Stimulated activated naive CD8-positive, alpha-beta T cell treated with anti-CD3 and anti-CD28 coated beads, Interleukin-15, Interleukin-2, amounts not matched to agents 100 U/mL and 50 U/mL, for 24 hours (primary cell): ENCODE data around the gene LCK.
A peak's percentile ranks its signal among the peaks of the same experiment; 100 is the strongest.
"Not testable (repeated sequence)": the region's sequence is repeated elsewhere in the genome, so short reads cannot be mapped to it uniquely, and the experiment has no call there.

ENCODE experiments used
- ATAC-seq: fragments of 150-1000 bp; cut with Tn5 transposase; one replicate; pipeline ENCODE4 v1.10.0; 2021
- DNase-seq: peaks from one replicate; pipeline ENCODE4 v3.0.0; 2021

Gene LCK

DNA sequence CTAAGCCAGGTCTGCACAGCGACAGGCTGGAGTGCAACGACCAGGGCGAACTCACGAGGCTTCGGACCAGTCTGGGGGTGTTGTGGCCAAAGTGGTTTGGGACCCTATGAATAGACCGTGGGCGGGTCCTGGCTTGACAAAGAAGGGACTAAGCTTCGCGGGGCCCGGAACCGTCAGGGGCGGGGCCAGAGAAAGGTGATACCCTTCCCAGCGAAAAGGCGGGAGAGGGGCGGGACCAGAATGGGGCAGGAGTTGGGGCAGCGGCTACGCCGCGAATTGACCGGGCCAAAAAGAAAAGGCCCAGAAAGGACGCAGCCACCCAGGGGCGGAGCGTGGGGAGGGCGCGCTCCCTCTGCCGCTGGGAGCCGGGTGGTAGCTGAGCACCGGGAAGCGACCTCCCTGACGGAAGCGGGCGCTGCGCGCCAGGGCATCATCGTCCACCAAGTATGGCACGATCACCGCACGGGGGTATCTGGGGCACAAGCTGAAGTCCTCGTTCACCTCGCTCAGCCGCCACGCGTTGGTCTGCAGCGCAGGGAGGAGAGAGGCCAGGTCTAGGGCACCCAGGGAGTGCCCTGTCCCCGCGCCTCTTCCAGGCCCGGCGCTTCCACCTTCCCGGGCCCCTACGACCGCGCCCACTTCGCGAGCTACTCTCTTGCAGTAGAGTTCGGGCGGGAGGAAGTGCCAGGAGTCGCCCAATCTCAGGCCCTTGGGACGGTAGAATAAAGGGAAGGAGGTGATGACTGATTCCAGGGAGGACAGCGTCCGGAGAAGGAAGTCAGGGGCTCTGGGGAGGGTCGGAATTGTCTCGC is 10.7 kb upstream of the LCK start:
- DNase-seq (peak; percentile 65), ATAC-seq (peak; percentile 71)

DNA sequence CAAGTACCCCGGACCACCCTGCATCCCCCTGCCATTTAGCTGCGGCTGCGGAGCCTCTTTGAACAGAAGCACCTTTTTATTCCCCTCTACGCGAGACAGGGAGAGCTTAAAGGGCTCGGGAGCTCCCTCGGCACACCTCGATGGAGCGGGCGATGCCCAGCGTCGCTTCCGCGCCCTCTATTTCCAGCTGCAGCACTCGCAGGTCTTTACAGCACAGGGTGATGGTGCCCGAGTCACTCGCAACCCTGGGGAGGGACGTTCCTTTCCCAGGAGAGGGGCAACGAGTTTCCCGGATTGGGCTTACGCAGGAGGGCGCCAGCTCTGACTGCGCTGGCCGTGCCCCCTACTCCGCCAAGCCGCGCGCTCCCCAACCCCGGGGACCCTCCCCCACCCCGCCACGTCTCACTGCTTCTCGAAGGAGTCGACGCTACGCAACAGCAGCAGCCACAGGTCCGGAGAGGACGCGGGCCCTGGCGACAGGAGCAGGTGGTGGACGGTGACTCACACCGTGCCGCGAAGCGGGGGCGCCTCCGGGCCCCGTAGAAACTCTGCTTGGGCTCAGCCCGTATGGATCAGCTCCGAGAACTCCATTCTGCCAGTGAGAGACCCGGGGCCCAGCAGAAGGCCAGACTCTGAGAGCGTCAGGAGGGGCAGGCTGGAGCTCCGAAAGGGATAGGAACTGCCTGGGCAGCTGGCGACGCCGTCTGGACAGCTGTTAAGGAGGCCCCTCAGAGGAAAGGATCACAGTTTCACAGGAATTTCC is 9.9 kb upstream of the LCK start:
- DNase-seq (peak; percentile 57), ATAC-seq (peak; percentile 71)

- no peak for DNase-seq
- ATAC-seq = no peak
These were observed 8.7 kb upstream of the LCK start for GRCh38 chr1:32242341-32242851.

GRCh38 chr1:32246888-32247273 is 4.2 kb upstream of the LCK start, which contains the start of gene FAM167B:
Gene FAM167B, plus strand, starts transcription at chr1:32247222. Its CDS starts 200 bp downstream, at chr1:32247422.
- ATAC-seq = no peak
- no peak for DNase-seq

DNA sequence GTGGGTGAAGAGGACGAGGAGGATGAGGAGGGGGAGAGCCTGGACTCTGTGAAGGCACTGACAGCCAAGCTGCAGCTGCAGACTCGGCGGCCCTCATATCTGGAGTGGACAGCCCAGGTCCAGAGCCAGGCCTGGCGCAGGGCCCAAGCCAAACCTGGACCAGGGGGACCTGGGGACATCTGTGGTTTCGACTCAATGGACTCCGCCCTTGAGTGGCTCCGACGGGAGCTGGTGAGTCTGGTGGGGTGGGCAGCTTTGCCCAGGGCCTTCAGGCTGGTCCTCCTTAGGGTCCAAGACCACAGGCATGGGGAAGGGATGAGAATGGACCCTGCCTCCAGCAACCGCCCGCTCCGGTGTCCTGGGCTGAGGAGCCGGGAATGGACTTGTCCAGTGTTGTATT is 3.6 kb upstream of the LCK start:
- no peak for ATAC-seq
- DNase-seq = no peak

DNA sequence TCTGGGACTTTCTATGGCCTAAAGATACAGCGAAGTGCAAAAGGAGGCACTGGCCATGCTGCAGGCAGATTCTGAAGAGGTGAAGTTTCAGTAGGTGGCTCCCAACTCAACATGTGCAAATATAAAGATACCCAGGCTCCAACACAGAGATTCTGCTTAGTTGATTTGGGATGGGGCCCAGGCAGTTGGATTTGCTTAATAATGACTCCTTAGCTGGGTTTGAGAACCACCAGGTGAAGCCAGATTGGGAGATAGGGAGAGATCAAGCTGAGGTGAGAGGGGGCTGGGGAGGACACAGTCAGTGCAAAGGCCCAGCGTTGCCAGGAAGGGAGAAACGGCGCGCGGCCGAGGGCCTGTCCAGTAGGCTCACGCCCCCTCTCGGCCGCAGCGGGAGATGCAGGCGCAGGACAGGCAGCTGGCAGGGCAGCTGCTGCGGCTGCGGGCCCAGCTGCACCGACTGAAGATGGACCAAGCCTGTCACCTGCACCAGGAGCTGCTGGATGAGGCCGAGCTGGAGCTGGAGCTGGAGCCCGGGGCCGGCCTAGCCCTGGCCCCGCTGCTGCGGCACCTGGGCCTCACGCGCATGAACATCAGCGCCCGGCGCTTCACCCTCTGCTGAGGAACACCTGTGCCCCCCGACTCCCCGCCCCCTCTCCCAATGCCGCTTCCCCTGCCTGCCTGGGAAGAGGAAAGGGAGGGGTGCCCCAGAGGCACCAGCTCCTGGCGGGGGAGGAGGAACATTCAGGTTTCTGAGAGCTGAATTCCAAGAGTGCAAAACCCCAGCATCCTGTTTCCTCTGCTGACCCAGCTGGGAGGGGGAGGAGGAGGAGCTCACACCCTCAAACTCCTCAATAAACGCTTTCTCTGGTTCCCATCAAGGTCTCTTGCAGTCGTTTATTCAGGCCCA is 2.8 kb upstream of the LCK start:
- peak; percentile 93 for DNase-seq

GRCh38 chr1:32249831-32250525 is 1.1 kb upstream of the LCK start:
- ATAC-seq (peak; percentile 72), DNase-seq (peak; percentile 85)

More for the DNA sequence above, 2.8 kb upstream of the LCK start:
- ATAC-seq = peak; percentile 23

DNA sequence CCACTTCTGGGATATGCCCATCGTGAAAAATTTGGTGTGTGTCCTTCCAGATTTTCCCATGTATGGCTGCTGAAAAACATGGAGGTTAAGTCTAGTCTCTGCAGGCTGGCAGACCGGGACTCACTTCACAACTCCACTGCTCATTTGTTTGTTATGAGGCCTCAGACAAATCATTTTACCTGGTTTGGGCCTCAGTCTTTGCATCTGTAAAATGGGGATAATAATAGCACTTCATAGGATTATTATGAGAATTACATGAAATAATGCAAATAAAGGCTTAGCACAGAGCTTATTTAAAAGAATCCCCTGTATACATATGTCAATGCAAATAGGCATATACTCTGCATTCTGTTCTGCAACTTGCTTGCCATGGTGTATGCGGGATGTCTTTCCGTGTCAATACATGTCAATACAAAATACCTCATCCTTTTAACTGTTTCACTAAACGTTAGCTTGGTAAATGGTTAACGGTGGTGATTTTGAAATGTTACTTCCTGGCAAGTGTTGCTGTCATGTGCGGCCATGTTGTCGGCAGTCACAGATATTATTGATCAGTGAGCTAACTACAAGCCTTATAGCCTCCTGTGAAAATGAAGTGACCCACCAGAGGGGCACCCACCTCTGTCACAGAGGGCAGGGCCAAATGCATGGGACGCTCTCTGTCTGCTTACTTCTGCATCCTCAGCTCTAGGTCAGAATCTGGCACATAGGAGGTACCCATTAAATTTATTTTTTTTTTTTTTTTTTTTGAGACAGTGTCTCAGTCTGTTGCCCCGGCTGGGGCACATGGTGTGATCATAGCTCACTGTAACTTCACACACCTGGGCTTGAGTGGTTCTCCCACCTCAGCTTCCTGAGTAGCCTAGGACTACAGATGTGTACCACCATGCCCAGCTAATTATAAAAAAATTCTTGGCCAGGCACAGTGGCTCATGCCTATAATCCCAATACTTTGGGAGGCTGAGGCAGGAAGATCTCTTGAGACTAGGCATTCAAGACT is 4.3 kb downstream of the LCK start:
- ATAC-seq (no peak), DNase-seq (no peak)

- ATAC-seq = peak; percentile 17
- no peak for DNase-seq
These were observed 5.6 kb downstream of the LCK start for GRCh38 chr1:32256473-32257226.

DNA sequence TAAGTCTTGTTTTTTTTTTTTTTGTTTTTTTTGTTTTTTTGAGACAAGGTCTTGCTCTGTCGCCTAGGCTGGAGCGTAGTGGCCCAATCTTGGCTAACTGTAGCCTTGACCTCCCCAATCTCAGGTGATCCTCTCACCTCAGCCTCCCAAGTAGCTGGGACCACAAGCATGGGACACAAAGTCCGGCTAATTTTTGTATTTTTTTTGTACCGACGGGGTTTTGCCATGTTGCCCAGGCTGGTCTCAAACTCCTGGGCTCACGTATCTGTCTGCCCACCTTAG is 6.1 kb downstream of the LCK start:
- ATAC-seq (no peak), DNase-seq (no peak)

DNA sequence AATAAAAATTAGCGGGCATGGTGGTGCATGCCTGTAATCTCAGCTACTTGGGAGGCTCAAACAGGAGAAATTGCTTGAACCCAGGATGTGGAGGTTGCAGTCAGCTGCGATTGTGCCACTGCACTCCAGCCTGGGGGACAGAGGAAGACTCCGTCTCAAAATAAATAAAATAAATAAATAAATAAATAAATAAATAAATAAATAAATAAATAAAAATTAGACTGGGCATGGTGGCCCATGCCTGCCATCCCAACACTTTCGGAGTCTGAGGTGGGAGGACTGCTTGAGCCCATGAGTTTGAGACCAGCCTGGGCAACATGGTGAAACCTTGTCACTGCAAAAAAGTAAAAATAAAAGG is 12.2 kb downstream of the LCK start:
- not testable (repeated sequence) for DNase-seq, ATAC-seq

GRCh38 chr1:32263744-32264143 is 12.7 kb downstream of the LCK start:
- no peak for DNase-seq
- peak; percentile 67 for ATAC-seq

DNA sequence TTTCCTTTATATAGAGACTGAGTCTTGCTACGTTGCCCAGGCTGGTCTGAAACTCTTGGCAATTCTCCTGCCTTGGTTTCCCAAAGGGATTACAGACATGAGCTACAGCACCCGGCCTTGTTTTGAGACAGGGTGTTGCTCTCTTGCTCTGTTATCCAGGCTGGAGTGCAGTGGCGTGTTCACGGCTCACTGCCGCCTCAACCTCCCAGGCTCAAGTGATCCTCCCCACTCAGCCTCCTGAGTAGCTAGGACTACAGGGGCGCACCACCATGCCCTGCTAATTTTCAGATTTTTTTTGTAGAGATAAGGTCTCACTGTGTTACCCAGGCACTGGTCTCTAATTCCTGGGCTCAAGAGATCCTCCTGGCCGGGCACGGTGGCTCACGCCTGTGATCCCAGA is 14.8 kb downstream of the LCK start:
- ATAC-seq = no peak
- DNase-seq = no peak

DNA sequence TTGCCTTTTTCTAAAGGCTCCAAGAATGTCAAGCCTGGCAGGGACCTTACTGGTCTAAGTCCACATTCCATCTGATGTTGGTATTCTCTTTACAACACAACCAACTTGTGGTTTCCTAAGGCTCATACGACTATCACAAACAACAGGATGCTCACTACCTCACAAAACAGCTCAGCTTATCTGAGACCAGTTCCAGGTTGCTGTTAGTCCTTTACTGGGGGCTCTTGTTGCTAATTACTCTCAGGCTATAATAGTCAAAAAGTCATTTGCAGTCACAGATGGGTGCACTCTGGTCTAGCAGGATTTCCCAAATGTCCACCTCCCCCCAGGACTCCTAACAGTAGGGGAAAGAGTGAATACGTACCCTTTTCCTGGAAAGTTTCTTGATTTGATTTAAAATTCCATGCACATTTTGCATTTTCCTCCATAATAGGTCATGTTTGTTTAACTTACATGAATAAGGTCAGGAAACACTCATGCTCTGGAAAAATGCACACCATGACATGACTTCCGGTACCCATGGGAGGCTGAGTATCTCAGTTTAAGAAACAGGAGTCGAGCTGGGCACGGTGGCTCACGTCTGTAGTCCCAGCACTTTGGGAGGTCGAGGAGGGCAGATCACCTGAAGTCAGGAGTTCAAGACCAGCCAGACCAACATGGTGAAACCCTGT is 16.0 kb downstream of the LCK start:
- DNase-seq (no peak), ATAC-seq (peak; percentile 40)

DNA sequence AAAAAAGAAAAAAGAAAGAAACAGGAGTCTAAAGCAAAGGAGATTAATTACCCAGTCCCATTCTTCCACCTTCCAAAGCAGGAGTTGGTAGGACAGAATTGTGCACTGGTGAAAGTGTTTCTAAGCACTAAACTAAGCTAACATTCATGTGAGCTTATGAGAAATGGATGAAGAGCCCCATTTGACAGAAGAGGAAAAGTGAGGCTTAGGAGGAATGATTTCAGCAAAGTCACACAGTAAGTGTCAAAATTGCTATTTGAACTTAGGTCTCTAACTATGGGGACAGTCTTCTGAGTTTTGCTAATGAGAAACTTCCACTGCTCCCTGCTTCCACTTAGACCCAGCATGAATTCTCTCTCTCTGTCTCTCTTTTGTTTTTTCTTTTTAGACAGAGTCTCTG is 18.7 kb downstream of the LCK start:
- no peak for DNase-seq
- ATAC-seq = no peak

GRCh38 chr1:32272557-32273390 is 21.7 kb downstream of the LCK start:
- ATAC-seq (no peak), DNase-seq (no peak)

DNA sequence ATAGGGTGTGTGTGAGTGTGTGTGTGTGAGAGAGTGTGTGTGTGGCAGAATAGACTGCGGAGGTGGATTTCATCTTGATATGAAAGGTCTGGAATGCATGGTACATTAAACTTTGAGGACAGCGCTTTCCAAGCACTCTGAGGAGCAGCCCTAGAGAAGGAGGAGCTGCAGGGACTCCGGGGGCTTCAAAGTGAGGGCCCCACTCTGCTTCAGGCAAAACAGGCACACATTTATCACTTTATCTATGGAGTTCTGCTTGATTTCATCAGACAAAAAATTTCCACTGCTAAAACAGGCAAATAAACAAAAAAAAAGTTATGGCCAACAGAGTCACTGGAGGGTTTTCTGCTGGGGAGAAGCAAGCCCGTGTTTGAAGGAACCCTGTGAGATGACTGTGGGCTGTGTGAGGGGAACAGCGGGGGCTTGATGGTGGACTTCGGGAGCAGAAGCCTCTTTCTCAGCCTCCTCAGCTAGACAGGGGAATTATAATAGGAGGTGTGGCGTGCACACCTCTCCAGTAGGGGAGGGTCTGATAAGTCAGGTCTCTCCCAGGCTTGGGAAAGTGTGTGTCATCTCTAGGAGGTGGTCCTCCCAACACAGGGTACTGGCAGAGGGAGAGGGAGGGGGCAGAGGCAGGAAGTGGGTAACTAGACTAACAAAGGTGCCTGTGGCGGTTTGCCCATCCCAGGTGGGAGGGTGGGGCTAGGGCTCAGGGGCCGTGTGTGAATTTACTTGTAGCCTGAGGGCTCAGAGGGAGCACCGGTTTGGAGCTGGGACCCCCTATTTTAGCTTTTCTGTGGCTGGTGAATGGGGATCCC is 22.5 kb downstream of the LCK start:
- DNase-seq (peak; percentile 84), ATAC-seq (peak; percentile 96)
